HEK293T (cell line): ENCODE measurements around the gene GPHA2.

Experiments
- ARNT ChIP-seq: fragments of 450-650 bp; IDR thresholded peaks from 2 replicates; pipeline ENCODE4 v1.6.1; 2017; ENCODE audit warnings: mild to moderate bottlenecking
- SP1 ChIP-seq: fragments of 450-650 bp; IDR thresholded peaks from 2 replicates; pipeline ENCODE4 v1.6.1; 2017

DNA sequence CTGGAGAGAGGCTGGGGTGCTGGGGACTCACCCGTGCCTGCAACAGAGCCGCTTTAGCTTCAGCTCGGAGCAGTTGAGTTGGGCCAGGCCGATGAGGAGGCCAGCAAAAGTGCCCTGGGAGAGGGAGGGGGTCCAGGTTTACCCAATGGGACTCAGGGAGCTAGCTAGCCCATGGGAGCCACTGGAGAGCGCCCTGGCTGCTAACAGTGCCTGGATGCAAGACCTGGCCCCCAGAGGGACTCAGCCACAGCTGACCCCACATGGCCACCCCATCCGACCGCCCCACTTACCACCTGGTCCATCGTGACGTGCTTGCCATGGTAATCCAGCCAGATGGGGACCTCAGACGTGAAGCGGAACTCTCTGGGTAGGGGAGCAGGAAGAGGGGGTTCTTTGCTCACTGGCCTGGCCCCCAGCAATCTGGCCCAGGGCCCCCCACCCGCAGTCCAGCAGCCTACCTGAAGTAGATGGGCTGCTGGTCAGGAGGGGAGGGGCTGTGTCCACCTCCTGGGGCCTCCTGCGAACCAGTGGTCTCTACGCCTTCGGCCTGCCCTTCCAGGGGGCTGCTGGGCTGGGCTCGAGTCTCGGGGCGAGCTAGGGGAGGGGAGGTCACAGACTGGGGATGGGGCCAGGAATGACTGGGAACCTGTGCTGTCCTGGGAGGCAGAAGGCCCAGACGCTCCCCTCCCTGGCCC lies 38.2 kb downstream of the GPHA2 start:
- TF ChIP-seq SP1 (no peak), ARNT (no peak)
